Fibroblast of villous mesenchyme (primary cell): ENCODE results near the gene EPHA8. TPM values are rescaled to one million over a fixed set of nuclear protein-coding genes. Genes with fewer than 3 reads are reported as not detected.

Experiments
- DNase-seq: peaks from one replicate; pipeline ENCODE4 v3.0.0-alpha.2; 2010; ENCODE audit warnings: low read depth
- H3K4me3 ChIP-seq: 2 replicates; pipeline ENCODE4 v1.5.1; 2011; ENCODE audit warnings: low read depth, mild to moderate bottlenecking, low read length
- CTCF ChIP-seq: IDR thresholded peaks from 2 replicates; pipeline ENCODE4 v1.5.1; 2012; ENCODE audit warnings: low read depth, mild to moderate bottlenecking, low read length; ENCODE audit not compliant: insufficient read depth
- total RNA-seq: library from RNA; depleted of rRNA; stranded (reverse); fragments of >200 nt; gene quantifications from 2 replicates; pipeline ENCODE4 v1.2.3, GENCODE V29; 2012

The EPHA8 gene
- total RNA-seq, 1 donor = not detected

GRCh38 chr1:22592919-22593790, 29.9 kb downstream of the EPHA8 start:
- no peak for TF ChIP-seq CTCF
- no peak for DNase-seq
- no peak overlapping the region for H3K4me3 ChIP-seq

DNA sequence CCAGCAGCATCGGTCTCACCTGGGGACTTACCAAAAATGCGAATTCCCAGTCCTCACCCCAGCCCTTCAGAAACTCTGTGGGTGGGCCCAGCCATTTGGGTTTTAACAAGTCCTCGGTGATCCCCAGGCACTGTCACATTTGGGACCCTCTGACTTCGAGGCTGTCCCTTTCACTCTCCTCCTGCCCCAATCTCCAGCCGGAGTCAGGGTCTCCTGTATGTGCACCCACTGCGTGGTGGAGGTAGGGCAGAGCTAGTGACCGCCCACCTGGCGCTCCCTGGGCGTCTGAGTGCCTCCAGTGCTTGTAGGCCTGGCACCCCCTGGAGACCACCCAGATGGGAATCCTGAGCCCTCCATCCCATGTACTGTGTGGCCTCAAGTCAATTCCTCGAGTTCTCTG, 31.1 kb downstream of the EPHA8 start:
- H3K4me3 ChIP-seq = no peak overlapping the region
- no peak for TF ChIP-seq CTCF
- DNase-seq = no peak

GRCh38 chr1:22595108-22595507, 31.8 kb downstream of the EPHA8 start:
- H3K4me3 ChIP-seq = no peak overlapping the region
- no peak for TF ChIP-seq CTCF
- DNase-seq = no peak

DNA sequence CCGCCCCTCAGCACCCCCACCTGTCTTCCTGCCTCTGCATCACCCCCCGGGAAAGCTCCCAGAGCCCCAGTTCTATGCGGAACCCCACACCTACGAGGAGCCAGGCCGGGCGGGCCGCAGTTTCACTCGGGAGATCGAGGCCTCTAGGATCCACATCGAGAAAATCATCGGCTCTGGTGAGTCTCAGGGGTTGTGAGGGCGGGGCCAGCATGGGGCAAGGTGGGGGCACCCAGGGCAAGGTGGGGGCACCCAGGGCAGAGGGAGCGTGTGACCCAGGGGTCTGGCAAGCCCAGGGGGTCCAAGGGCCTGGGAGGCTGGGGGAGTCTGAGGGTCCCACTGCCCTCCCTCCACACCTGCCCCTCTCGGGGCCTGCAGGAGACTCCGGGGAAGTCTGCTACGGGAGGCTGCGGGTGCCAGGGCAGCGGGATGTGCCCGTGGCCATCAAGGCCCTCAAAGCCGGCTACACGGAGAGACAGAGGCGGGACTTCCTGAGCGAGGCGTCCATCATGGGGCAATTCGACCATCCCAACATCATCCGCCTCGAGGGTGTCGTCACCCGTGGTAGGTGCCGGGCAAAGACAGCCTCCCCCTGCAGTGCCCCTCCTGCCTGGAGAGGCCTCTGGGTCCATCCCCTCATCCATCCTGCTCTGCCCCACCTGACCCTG, 34.1 kb downstream of the EPHA8 start:
- no peak for TF ChIP-seq CTCF
- H3K4me3 ChIP-seq = no peak overlapping the region
- DNase-seq = no peak

- no peak overlapping the region for H3K4me3 ChIP-seq
- no peak for TF ChIP-seq CTCF
- DNase-seq = no peak
Measured at GRCh38 chr1:22597996-22598395, 34.7 kb downstream of the EPHA8 start.

- no peak for DNase-seq
- H3K4me3 ChIP-seq = no peak overlapping the region
- no peak for TF ChIP-seq CTCF
Measured at GRCh38 chr1:22598736-22599135, 35.4 kb downstream of the EPHA8 start.
